MM.1S (cell line): ENCODE data around the gene P2RX6.
A peak's percentile ranks its signal among the peaks of the same experiment; 100 is the strongest.

Experiments used
- DNase-seq: peaks from one replicate; pipeline ENCODE4 v3.0.0-alpha.2; 2015
- H2AFZ ChIP-seq: fragments of 300-600 bp; sonication (generic); 2 replicates; pipeline ENCODE4 v1.6.0; 2016; ENCODE audit warnings: antibody characterized with exemption, low read length
- H3F3A ChIP-seq: fragments of 300-600 bp; sonication (generic); 2 replicates; pipeline ENCODE4 v1.6.1; 2016; ENCODE audit warnings: mild to moderate bottlenecking, antibody characterized with exemption, low read length, moderate library complexity, mixed read lengths; ENCODE audit not compliant: insufficient read depth
- H3K27ac ChIP-seq: fragments of 300-600 bp; sonication (generic); 2 replicates; pipeline ENCODE4 v1.5.1; 2016; ENCODE audit warnings: mild to moderate bottlenecking, low read length
- H3K27me3 ChIP-seq: fragments of 300-600 bp; sonication (generic); replicated peaks from 2 replicates; pipeline ENCODE4 v1.6.0; 2016; ENCODE audit warnings: low read length; ENCODE audit not compliant: insufficient read depth
- H3K36me3 ChIP-seq: fragments of 300-600 bp; sonication (generic); replicated peaks from 2 replicates; pipeline ENCODE4 v1.6.1; 2016; ENCODE audit warnings: mild to moderate bottlenecking, low read length, mixed read lengths; ENCODE audit not compliant: insufficient read depth
- H3K4me1 ChIP-seq: fragments of 300-600 bp; sonication (generic); 2 replicates; pipeline ENCODE4 v1.6.1; 2016; ENCODE audit warnings: low read length, mixed read lengths
- H3K4me2 ChIP-seq: fragments of 300-600 bp; sonication (generic); 2 replicates; pipeline ENCODE4 v1.6.0; 2016; ENCODE audit warnings: low read depth, low read length
- H3K4me3 ChIP-seq: fragments of 300-600 bp; sonication (generic); 2 replicates; pipeline ENCODE4 v1.5.1; 2016; ENCODE audit warnings: low read length, mixed read lengths
- H3K79me2 ChIP-seq: fragments of 300-600 bp; sonication (generic); 2 replicates; pipeline ENCODE4 v1.6.1; 2016; ENCODE audit warnings: mixed run types, low read length, mixed read lengths
- H3K9ac ChIP-seq: fragments of 300-600 bp; sonication (generic); 2 replicates; pipeline ENCODE4 v1.6.1; 2016; ENCODE audit warnings: low read length, mixed read lengths
- H3K9me2 ChIP-seq: fragments of 300-600 bp; sonication (generic); replicated peaks from 2 replicates; pipeline ENCODE4 v1.6.1; 2016; ENCODE audit warnings: mild to moderate bottlenecking, low read length, mixed read lengths; ENCODE audit not compliant: insufficient read depth
- H3K9me3 ChIP-seq: fragments of 300-600 bp; sonication (generic); replicated peaks from 2 replicates; pipeline ENCODE4 v1.6.1; 2016; ENCODE audit warnings: mild to moderate bottlenecking, low read length, mixed read lengths; ENCODE audit not compliant: insufficient read depth
- H4K20me1 ChIP-seq: fragments of 300-600 bp; sonication (generic); 2 replicates; pipeline ENCODE4 v1.6.1; 2016; ENCODE audit warnings: mild to moderate bottlenecking, low read length, moderate library complexity, mixed read lengths; ENCODE audit not compliant: insufficient read depth
- EZH2 ChIP-seq: fragments of 300-600 bp; sonication (generic); optimal IDR thresholded peaks from 2 replicates; pipeline ENCODE3; 2017; ENCODE audit warnings: low read depth, mild to moderate bottlenecking, antibody characterized with exemption, low read length, mixed read lengths
- EZH2phosphoT487 ChIP-seq: fragments of 300-600 bp; sonication (generic); IDR thresholded peaks from 2 replicates; pipeline ENCODE4 v1.6.1; 2018; ENCODE audit warnings: antibody characterized with exemption, low read length
- TF ChIP-seq, protein P1 (sequence below): fragments of 300-600 bp; sonication (generic); IDR thresholded peaks from 2 replicates; pipeline ENCODE4 v1.5.1; 2016; ENCODE audit warnings: antibody characterized with exemption, low read length, mixed read lengths

P2RX6 gene

DNA sequence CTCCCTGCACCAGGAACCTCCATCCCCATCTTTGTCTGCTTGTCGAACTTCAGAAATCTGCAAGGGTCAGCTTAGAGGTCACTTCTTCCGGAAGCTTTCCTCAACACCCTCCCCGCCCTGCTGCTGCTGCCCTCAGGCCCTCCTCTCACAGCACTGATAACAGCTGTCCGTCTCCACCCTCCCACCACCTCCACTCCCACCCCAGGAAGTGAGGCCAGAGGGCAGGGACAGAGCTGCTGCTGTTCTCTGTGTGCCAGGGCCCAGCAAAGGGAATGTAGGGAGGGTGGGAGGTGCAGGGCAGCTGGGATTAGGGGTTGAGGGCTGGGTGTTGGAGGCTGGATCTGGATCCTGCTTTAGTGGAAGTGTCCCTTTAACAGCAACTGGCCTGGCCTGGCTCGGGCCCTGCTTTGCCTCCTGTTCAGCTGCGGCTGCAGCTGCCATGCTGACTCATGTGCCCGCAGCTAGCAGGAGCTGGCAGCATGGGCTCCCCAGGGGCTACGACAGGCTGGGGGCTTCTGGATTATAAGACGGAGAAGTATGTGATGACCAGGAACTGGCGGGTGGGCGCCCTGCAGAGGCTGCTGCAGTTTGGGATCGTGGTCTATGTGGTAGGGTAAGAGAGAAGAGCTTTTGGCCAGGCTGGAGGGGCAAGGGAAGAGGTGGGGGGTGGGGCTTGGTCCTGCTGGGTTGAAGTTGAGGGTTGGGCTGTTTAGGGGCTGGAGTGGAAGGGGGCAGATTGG lies at the start of gene P2RX6:
TSS of gene P2RX6 (plus strand) at position 440 of the 740 bp plus-strand sequence. CDS start at position 450, 10 bp downstream.
- H3K27ac ChIP-seq, result no peak within 1 kb of the TSS
- H3K9me2 ChIP-seq, result no peaks in the 10 kb centered on the region
- no peak within 1 kb of the TSS for H3K9ac ChIP-seq
- H2AFZ ChIP-seq, result no peak within 1 kb of the TSS
- no peak for DNase-seq
- no peaks in the 10 kb centered on the region; the same call in 1 of the 2 replicates for H3K4me1 ChIP-seq
- H3K4me2 ChIP-seq, result peak within 1 kb of the TSS; percentile 70
- H3F3A ChIP-seq, result no peaks in the 10 kb centered on the region
- H4K20me1 ChIP-seq, result no peaks in the 10 kb centered on the region
- H3K4me3 ChIP-seq, result peak within 1 kb of the TSS; percentile 23; the same call in 1 of the 2 replicates
- peaks cover 56% of the 10 kb centered on the region for H3K27me3 ChIP-seq
- no peaks in the 10 kb centered on the region for H3K36me3 ChIP-seq
- no peaks in the 10 kb centered on the region for H3K9me3 ChIP-seq
- no peaks in the 10 kb centered on the region for H3K79me2 ChIP-seq
- TF ChIP-seq EZH2phosphoT487 (no peak), EZH2 (no peak)
- TF ChIP-seq, protein P1, sequence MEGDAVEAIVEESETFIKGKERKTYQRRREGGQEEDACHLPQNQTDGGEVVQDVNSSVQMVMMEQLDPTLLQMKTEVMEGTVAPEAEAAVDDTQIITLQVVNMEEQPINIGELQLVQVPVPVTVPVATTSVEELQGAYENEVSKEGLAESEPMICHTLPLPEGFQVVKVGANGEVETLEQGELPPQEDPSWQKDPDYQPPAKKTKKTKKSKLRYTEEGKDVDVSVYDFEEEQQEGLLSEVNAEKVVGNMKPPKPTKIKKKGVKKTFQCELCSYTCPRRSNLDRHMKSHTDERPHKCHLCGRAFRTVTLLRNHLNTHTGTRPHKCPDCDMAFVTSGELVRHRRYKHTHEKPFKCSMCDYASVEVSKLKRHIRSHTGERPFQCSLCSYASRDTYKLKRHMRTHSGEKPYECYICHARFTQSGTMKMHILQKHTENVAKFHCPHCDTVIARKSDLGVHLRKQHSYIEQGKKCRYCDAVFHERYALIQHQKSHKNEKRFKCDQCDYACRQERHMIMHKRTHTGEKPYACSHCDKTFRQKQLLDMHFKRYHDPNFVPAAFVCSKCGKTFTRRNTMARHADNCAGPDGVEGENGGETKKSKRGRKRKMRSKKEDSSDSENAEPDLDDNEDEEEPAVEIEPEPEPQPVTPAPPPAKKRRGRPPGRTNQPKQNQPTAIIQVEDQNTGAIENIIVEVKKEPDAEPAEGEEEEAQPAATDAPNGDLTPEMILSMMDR, result no peak

DNA sequence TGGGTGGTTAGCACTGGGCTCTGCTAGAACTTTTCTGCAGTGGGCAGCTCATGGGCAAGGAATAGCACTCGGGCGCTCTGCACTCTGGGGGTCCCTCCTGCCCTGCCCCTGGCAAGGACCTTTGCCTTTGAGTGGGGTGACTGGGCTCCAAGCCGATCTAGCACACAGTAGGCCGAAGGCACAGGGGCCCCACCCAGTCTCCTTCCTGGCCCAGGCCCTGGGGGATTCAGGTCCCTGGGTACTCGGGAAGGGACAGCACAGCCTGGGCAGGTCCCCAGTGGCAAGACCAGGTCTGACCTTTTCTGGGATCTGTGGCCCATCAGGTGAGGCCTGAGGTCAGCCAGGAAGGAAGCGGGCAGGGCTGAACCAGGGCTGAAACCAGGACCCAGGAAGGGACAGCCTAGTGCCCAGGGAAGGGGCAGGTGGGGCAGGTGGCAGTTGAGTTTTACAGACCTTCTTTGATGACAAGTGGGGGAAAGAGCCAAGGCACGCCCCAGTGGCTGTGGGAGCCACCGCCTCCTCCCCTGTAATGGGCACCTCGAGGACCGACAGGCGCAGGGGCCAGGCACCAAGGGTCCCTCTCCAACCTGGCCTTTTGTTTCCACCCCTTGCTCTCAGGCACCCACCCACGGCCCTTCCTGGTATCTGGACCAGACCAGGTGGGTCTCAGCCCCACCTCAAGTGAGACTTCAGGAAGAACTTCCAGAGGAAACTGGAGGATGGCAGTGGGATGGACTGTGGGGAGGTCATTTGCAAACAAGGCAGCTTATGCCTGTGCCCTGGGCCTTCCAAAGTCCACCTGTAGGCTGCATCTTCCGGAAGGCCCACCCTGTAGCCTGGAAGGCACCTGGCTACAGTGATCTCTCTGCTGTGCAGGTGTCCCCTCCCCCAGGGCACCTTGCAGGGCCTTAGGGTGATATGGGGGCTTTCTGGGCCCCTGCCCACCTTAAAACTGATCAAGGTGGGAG lies 48.8 kb upstream of the P2RX6 start:
- no peak overlapping the region for H3K4me2 ChIP-seq

DNA sequence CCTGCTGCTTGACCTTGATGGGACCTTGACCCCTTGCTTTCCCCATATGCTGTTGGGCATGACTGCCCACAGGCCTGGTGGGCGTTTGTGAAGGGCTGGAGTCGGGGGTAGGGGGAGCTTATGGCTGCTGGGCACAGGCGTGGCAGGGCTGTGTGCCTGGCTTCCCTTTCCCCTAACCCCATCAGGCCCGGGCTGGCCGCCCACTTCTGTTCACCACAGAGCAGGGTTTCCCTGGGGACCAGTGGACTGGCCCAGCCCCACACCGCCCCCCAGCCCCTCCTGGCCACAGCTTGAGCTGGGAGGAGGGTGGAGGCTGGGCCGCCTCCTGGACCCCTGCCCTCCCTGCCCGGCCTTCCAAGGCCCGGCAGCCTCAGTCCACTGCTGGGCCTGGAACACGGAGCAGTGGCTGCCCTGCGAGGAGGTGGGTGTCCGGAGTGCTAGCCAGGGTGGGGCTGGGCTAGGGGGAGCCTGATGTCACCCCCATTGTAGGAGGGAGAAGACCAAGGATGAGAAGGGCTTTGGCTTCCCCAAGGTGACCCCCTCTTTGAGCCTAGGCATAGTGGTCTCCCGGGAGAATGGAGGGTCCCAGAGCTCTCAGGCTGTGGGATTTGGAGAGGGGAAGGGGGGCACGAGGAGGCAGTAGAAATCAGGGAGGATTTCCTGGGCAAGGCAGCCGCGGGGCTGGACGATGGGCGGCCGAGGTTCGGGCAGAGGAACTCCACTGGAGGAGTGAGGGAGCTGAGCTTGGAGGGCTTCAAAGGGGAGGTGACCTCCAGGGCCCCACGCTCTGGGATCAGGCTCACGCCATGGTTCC lies 47.9 kb upstream of the P2RX6 start, which contains the start of gene AIFM3:
TSS of gene AIFM3 (plus strand) at position 373 of the 814 bp plus-strand sequence. CDS start 690 bp downstream, outside the sequence.
- Histone ChIP-seq H3K27ac (no peak within 1 kb of the TSS), H3K4me3 (no peak within 1 kb of the TSS), H3K4me1 (peaks cover 10% of the 10 kb centered on the region), H3K4me2 (no peak within 1 kb of the TSS), H2AFZ (no peak within 1 kb of the TSS), H4K20me1 (no peaks in the 10 kb centered on the region), H3K27me3 (peaks cover 10% of the 10 kb centered on the region; the same call in 1 of the 2 replicates), H3F3A (no peaks in the 10 kb centered on the region), H3K36me3 (no peaks in the 10 kb centered on the region), H3K9me3 (no peaks in the 10 kb centered on the region), H3K9me2 (no peaks in the 10 kb centered on the region), H3K9ac (no peak within 1 kb of the TSS), H3K79me2 (no peaks in the 10 kb centered on the region)
- no peak for DNase-seq
- TF ChIP-seq EZH2, result no peak
- TF ChIP-seq EZH2phosphoT487, result no peak
- TF ChIP-seq, protein P1, result no peak

More for the DNA sequence above, 48.8 kb upstream of the P2RX6 start:
- Histone ChIP-seq H3K27ac (no peak overlapping the region), H2AFZ (no peak overlapping the region), H3K4me3 (no peak overlapping the region), H3K9me2 (no peaks in the 10 kb centered on the region), H3K79me2 (no peaks in the 10 kb centered on the region), H4K20me1 (no peaks in the 10 kb centered on the region), H3K9ac (no peak overlapping the region), H3K36me3 (no peaks in the 10 kb centered on the region), H3F3A (no peaks in the 10 kb centered on the region), H3K4me1 (peaks cover 10% of the 10 kb centered on the region), H3K27me3 (peaks cover 7% of the 10 kb centered on the region; the same call in 1 of the 2 replicates), H3K9me3 (no peaks in the 10 kb centered on the region)
- TF ChIP-seq EZH2phosphoT487 (no peak), EZH2 (no peak)
- TF ChIP-seq, protein P1, result no peak
- DNase-seq, result no peak
